Spleen (tissue), 11 donors: ENCODE results near the gene FYN. TPM values are rescaled to one million over a fixed set of nuclear protein-coding genes. Genes with fewer than 3 reads are reported as not detected.

Experiments
- DNase-seq: peaks from one replicate; pipeline ENCODE4 v3.0.0-alpha.2; 2020
- H3K27ac ChIP-seq, 8 donors: fragments of 200-600 bp; sonication (generic) in 7 of 8; 1 replicate in 4 of 8; 2 replicates in 4 of 8; pipeline versions ENCODE4 v1.5.0 to v1.8.0; 2016 to 2021; ENCODE audit warnings: inconsistent platforms in 4 of 8, mild to moderate bottlenecking in 4 of 8, moderate library complexity in 1 of 8
- H3K27me3 ChIP-seq, 7 donors: fragments of 200-600 bp; sonication (generic) in 6 of 7; replicated peaks in 1 of 7; 1 replicate in 4 of 7; 2 replicates in 3 of 7; pipeline versions ENCODE4 v1.5.0 to v1.8.0; 2016 to 2021; ENCODE audit warnings: inconsistent platforms in 3 of 7, mild to moderate bottlenecking in 1 of 7
- H3K36me3 ChIP-seq, 6 donors: fragments of 200-600 bp; sonication (generic) in 5 of 6; 1 replicate in 4 of 6; 2 replicates in 2 of 6; pipeline versions ENCODE4 v1.5.0 to v1.8.0; 2016 to 2021; ENCODE audit warnings: inconsistent platforms in 2 of 6
- H3K4me1 ChIP-seq, 6 donors: fragments of 200-600 bp; sonication (generic) in 5 of 6; 1 replicate in 3 of 6; 2 replicates in 3 of 6; pipeline versions ENCODE4 v1.5.0 to v1.8.0; 2016 to 2021; ENCODE audit warnings: inconsistent platforms in 3 of 6
- H3K4me3 ChIP-seq, 8 donors: fragments of 200-600 bp; sonication (generic) in 7 of 8; 1 replicate in 4 of 8; 2 replicates in 4 of 8; pipeline versions ENCODE4 v1.5.0 to v1.8.0; 2016 to 2021; ENCODE audit warnings: inconsistent platforms in 4 of 8, mild to moderate bottlenecking in 4 of 8, moderate library complexity in 2 of 8
- H3K9me3 ChIP-seq, 8 donors: fragments of 200-600 bp; sonication (generic) in 7 of 8; 1 replicate in 4 of 8; 2 replicates in 4 of 8; pipeline versions ENCODE4 v1.5.0 to v1.8.0; 2016 to 2021; ENCODE audit warnings: inconsistent platforms in 4 of 8
- CTCF ChIP-seq, 11 experiments: fragments of 200-600 bp in 7 of 11; fragments of 450-650 bp in 4 of 11; sonication (generic) in 4 of 11; IDR thresholded peaks in 8 of 11; conservative IDR thresholded peaks in 3 of 11; 1 replicate in 7 of 11; 2 replicates in 4 of 11; pipeline versions ENCODE4 v1.4.0 to v1.8.0; 2016 to 2021; ENCODE audit warnings: antibody characterized with exemption in 11 of 11, inconsistent platforms in 4 of 11, mild to moderate bottlenecking in 1 of 11
- POLR2A ChIP-seq, 3 donors: fragments of 450-650 bp; IDR thresholded peaks; one replicate each; pipeline ENCODE4 v1.5.1; 2017; ENCODE audit warnings: antibody characterized with exemption in 3 of 3, mild to moderate bottlenecking in 1 of 3
- POLR2AphosphoS5 ChIP-seq, 3 donors: sonication (generic); formaldehyde crosslinking; IDR thresholded peaks; one replicate each; pipeline ENCODE4 v1.5.1; 2017; ENCODE audit warnings: antibody characterized with exemption in 3 of 3
- WGBS, 5 donors: extraction: QIAGEN DNeasy Blood & Tissue Kit in 3 of 5; methylation state at CpG; one replicate each; pipeline versions ENCODE4 v1.1.5 to v1.1.7; 2013 to 2018; 5-methylcytosine and 5-hydroxymethylcytosine counted together
- intact Hi-C: fragments of 100-400 bp; cut with DNase I; formaldehyde crosslinking; loops from one replicate; pipeline ENCODE4 v1.15.0; 2023; ENCODE audit warnings: low total_unique reads
- polyA plus RNA-seq, 3 donors: library from polyadenylated mRNA; stranded (reverse); fragments of 200-250 nt; gene quantifications; one replicate each; pipeline ENCODE4 v1.2.1, GENCODE V29; 2013
- total RNA-seq, 7 donors: library from RNA; depleted of rRNA in 3 of 7; stranded (reverse); fragments of >200 nt in 3 of 7; fragmentation: NEBNext Ultra II Directional in 4 of 7; extraction: Animal tissue kit (Norgen Biotek cat#: 25700) in 4 of 7; gene quantifications; one replicate each; pipeline versions ENCODE4 v1.1.0 to v1.2.1, GENCODE V29; 2016 to 2021
- donor health status: healthy with polysubstance abuse.
- donor health status: DM: no; HTN: no; CAD: no; lungs with moderate emphysema.
- donor health status: DM: no; HTN: no; CAD: no.
- donor health status: Bipolar disorder and iron deficiency.
- donor health status: healthy.
- donor health status: DM: no; HTN: no; CAD: no.
- donor health status: DM: yes; HTN: yes; CAD: no.

Gene FYN
- total and polyA plus RNA-seq, 10 donors, result 56.6 to 409 (median 205) TPM

- Histone ChIP-seq H3K9me3 (no peaks in the 10 kb centered on the region), H3K27ac (peak overlapping the region; percentile 31 to 84 (median 76)), H3K36me3 (peaks cover 0 to 11% (median 0%) of the 10 kb centered on the region in 6 donors), H3K27me3 (no peaks in the 10 kb centered on the region), H3K4me1 (peaks cover 50 to 100% (median 94%) of the 10 kb centered on the region in 6 donors), H3K4me3 (peak overlapping the region in 4 of 8 donors; percentile 0 to 37 (median 15))
- DNase-seq, result peak; percentile 81
- intact Hi-C loops, result no loop called here
- 14 to 54% (median 38%) methylated on average over 1 to 2 of the region's 2 CpGs for WGBS, 5 donors
- TF ChIP-seq POLR2AphosphoS5 (IDR thresholded peaks at IDR 0.05) (no peak), CTCF (IDR thresholded peaks at IDR 0.05 in 8 of 11, conservative IDR thresholded peaks at IDR 0.05 in 3 of 11) (no peak), POLR2A (IDR thresholded peaks at IDR 0.05) (no peak)
Observed at GRCh38 chr6:111844921-111845320, 28.3 kb downstream of the FYN start.

- H3K4me3 ChIP-seq, result peak overlapping the region in 4 of 8 donors; percentile 0 to 37 (median 15)
- peak overlapping the region; percentile 31 to 84 (median 76) for H3K27ac ChIP-seq
- H3K27me3 ChIP-seq, result no peaks in the 10 kb centered on the region
- no peaks in the 10 kb centered on the region for H3K9me3 ChIP-seq
- TF ChIP-seq CTCF (IDR thresholded peaks at IDR 0.05 in 8 of 11, conservative IDR thresholded peaks at IDR 0.05 in 3 of 11), result no peak
- no peak for TF ChIP-seq POLR2A (IDR thresholded peaks at IDR 0.05)
- no peak for TF ChIP-seq POLR2AphosphoS5 (IDR thresholded peaks at IDR 0.05)
- peaks cover 49 to 100% (median 94%) of the 10 kb centered on the region in 6 donors for H3K4me1 ChIP-seq
- intact Hi-C loops, result no loop called here
- 36 to 58% (median 53%) methylated on average over 4 of the region's 4 CpGs for WGBS, 5 donors
- H3K36me3 ChIP-seq, result peaks cover 0 to 11% (median 0%) of the 10 kb centered on the region in 6 donors
- DNase-seq, result no peak
Observed at GRCh38 chr6:111844376-111844775, 28.9 kb downstream of the FYN start.

- Histone ChIP-seq H3K4me1 (peaks cover 53 to 100% (median 93%) of the 10 kb centered on the region in 6 donors), H3K4me3 (no peak overlapping the region), H3K27me3 (no peaks in the 10 kb centered on the region), H3K36me3 (peaks cover 0 to 11% (median 0%) of the 10 kb centered on the region in 6 donors), H3K9me3 (no peaks in the 10 kb centered on the region), H3K27ac (peak overlapping the region; percentile 31 to 84 (median 76))
- intact Hi-C loops, result no loop called here
- 48 to 69% (median 56%) methylated on average over 7 of the region's 7 CpGs for WGBS, 5 donors
- DNase-seq, result peak; percentile 81
- TF ChIP-seq POLR2A (IDR thresholded peaks at IDR 0.05), result no peak
- no peak for TF ChIP-seq CTCF (IDR thresholded peaks at IDR 0.05 in 8 of 11, conservative IDR thresholded peaks at IDR 0.05 in 3 of 11)
- no peak for TF ChIP-seq POLR2AphosphoS5 (IDR thresholded peaks at IDR 0.05)
Observed at GRCh38 chr6:111843347-111844147, 29.7 kb downstream of the FYN start.

GRCh38 chr6:111842891-111843290, 30.4 kb downstream of the FYN start:
- intact Hi-C loops, result no loop called here
- H3K9me3 ChIP-seq, result no peaks in the 10 kb centered on the region
- H3K4me3 ChIP-seq, result no peak overlapping the region
- H3K36me3 ChIP-seq, result peaks cover 0 to 11% (median 0%) of the 10 kb centered on the region in 6 donors
- WGBS, 5 donors, result 35 to 74% (median 48%) methylated on average over 4 of the region's 4 CpGs
- peaks cover 54 to 100% (median 93%) of the 10 kb centered on the region in 6 donors for H3K4me1 ChIP-seq
- H3K27ac ChIP-seq, result peak overlapping the region in 7 of 8 donors; percentile 74 to 84 (median 76)
- no peak for DNase-seq
- no peaks in the 10 kb centered on the region for H3K27me3 ChIP-seq
- no peak for TF ChIP-seq POLR2A (IDR thresholded peaks at IDR 0.05)
- no peak for TF ChIP-seq CTCF (IDR thresholded peaks at IDR 0.05 in 8 of 11, conservative IDR thresholded peaks at IDR 0.05 in 3 of 11)
- TF ChIP-seq POLR2AphosphoS5 (IDR thresholded peaks at IDR 0.05), result no peak
